ENCODE data around the gene INSYN2B. TPM values are rescaled to one million over a fixed set of nuclear protein-coding genes. Genes with fewer than 3 reads are reported as not detected.

INSYN2B gene
- total and polyA plus RNA-seq, 2 of the 8 experiments (the other 6 are each of a cell fraction or from before 2014, with no cell fraction given) = not detected

DNA sequence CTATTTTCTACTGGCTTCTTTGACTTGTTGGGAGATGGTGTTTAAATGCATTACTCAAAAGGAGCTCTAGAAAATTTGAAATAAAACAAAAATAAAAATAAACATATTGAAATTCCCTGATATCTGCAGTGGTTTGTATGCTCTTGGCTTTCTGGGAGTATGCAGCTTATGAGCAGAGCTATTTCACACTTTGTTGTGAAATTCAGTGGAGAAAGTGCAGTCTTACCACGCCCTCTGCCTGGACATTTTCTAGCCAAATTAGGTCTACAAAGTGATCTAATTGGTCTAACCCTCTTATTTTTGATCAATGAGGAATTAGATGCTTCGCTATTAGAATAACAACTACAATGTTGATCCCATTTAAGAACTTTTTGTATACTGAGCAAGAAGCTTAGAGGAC, 66.8 kb downstream of the INSYN2B start (continued):
- no peak for TF ChIP-seq TAF1 (IDR thresholded peaks at IDR 0.05; ENCODE audit: low read depth, low read length)
- no peak for TF ChIP-seq GTF2F1 (IDR thresholded peaks at IDR 0.05; ENCODE audit: borderline replicate concordance, low read depth, low read length)
